HepG2 (cell line): ENCODE data around the gene CALML6. TPM values are rescaled to one million over a fixed set of nuclear protein-coding genes. Genes with fewer than 3 reads are reported as not detected.

Experiments used
- ATF7-NPFF ChIP-seq: sonication (generic); formaldehyde crosslinking; IDR thresholded peaks from 2 replicates; pipeline ENCODE4 v1.8.1; 2023; ENCODE audit warnings: mild to moderate bottlenecking, low read depth, missing genetic modification reagents, moderate library complexity
- CBX5 ChIP-seq: sonication (generic); formaldehyde crosslinking; IDR thresholded peaks from 2 replicates; pipeline ENCODE4 v1.4.0; 2020; ENCODE audit warnings: missing genetic modification reagents, borderline replicate concordance
- ELF1 ChIP-seq: sonication (generic); formaldehyde crosslinking; IDR thresholded peaks from 2 replicates; pipeline ENCODE4 v1.4.0; 2020; ENCODE audit warnings: missing genetic modification reagents
- FOSL1 ChIP-seq: sonication (generic); formaldehyde crosslinking; IDR thresholded peaks from 2 replicates; pipeline ENCODE4 v1.9.0; 2021; ENCODE audit warnings: missing genetic modification reagents, borderline replicate concordance
- ISX ChIP-seq: sonication (generic); formaldehyde crosslinking; conservative IDR thresholded peaks from 2 replicates; pipeline ENCODE4 v1.5.0; 2020; ENCODE audit warnings: missing genetic modification reagents
- RXRB ChIP-seq: IDR thresholded peaks from 2 replicates; pipeline ENCODE4 v1.6.1; 2016; ENCODE audit warnings: borderline replicate concordance, missing genetic modification reagents, missing compliant biosample characterization
- SMAD9 ChIP-seq: sonication (generic); formaldehyde crosslinking; IDR thresholded peaks from 2 replicates; pipeline ENCODE4 v1.5.1; 2020; ENCODE audit warnings: mild to moderate bottlenecking, missing genetic modification reagents
- TAF15 ChIP-seq: fragments of 200-400 bp; formaldehyde crosslinking; IDR thresholded peaks from one replicate; pipeline ENCODE4 v1.6.1; 2018; ENCODE audit warnings: mild to moderate bottlenecking, low read depth, low read length; ENCODE audit not compliant: poor library complexity, severe bottlenecking
- ZBTB8A ChIP-seq: sonication (generic); formaldehyde crosslinking; IDR thresholded peaks from 2 replicates; pipeline ENCODE4 v1.4.0; 2020; ENCODE audit warnings: mild to moderate bottlenecking, low read depth, missing genetic modification reagents, borderline replicate concordance
- ZFP90 ChIP-seq: sonication (generic); formaldehyde crosslinking; IDR thresholded peaks from 2 replicates; pipeline ENCODE4 v1.8.0; 2022; ENCODE audit warnings: missing genetic modification reagents, mild to moderate bottlenecking, inconsistent platforms, borderline replicate concordance
- ZNF33A ChIP-seq: sonication (generic); formaldehyde crosslinking; IDR thresholded peaks from 2 replicates; pipeline ENCODE4 v1.5.1; 2020; ENCODE audit warnings: missing genetic modification reagents, mild to moderate bottlenecking, moderate library complexity, borderline replicate concordance
- ZNF644 ChIP-seq: IDR thresholded peaks from 2 replicates; pipeline ENCODE4 v1.6.1; 2016; ENCODE audit warnings: low read depth
- ZNF772 ChIP-seq: sonication (generic); formaldehyde crosslinking; IDR thresholded peaks from 2 replicates; pipeline ENCODE4 v1.5.0; 2020; ENCODE audit warnings: mild to moderate bottlenecking, missing genetic modification reagents
- polyA plus RNA-seq, 8 experiments: library from polyadenylated mRNA; depleted of rRNA in 3 of 8; stranded (reverse) in 7 of 8; unstranded in 1 of 8; fragments of >200 nt; fragmentation: Illumina TruSeq in 4 of 8; extraction: Trizol in 4 of 8; gene quantifications; 2 replicates each; pipeline versions ENCODE4 v1.2.1 to v1.2.3, GENCODE V29; 2011 to 2016; ENCODE audit warnings: low read depth in 4 of 8, missing spikeins in 1 of 8, mixed read lengths in 1 of 8; ENCODE audit not compliant: insufficient read depth in 1 of 8
- total RNA-seq, 5 experiments: library from RNA; depleted of rRNA; stranded (reverse); fragments of >200 nt; fragmentation: Illumina TruSeq; extraction: Trizol; gene quantifications; 2 replicates each; pipeline ENCODE4 v1.2.3, GENCODE V29; 2016; ENCODE audit warnings: low read depth in 1 of 5
- TF ChIP-seq, protein P1 (sequence below): sonication (generic); formaldehyde crosslinking; IDR thresholded peaks from 2 replicates; pipeline ENCODE4 v1.4.0; 2020; ENCODE audit warnings: missing genetic modification reagents, borderline replicate concordance
- TF ChIP-seq, protein P2 (sequence below): sonication (generic); formaldehyde crosslinking; IDR thresholded peaks from 2 replicates; pipeline ENCODE4 v1.4.0; 2020; ENCODE audit warnings: missing genetic modification reagents
- TF ChIP-seq, protein P3 (sequence below): sonication (generic); formaldehyde crosslinking; IDR thresholded peaks from 2 replicates; pipeline ENCODE4 v1.8.1; 2023; ENCODE audit warnings: mild to moderate bottlenecking, missing genetic modification reagents
- TF ChIP-seq, protein P4 (sequence below): sonication (generic); formaldehyde crosslinking; IDR thresholded peaks from 2 replicates; pipeline ENCODE4; 2020; ENCODE audit warnings: missing genetic modification reagents, mild to moderate bottlenecking, borderline replicate concordance
- TF ChIP-seq, protein P5 (sequence below): sonication (generic); formaldehyde crosslinking; IDR thresholded peaks from 2 replicates; pipeline ENCODE4 v1.8.1; 2023; ENCODE audit warnings: missing genetic modification reagents, inconsistent platforms, borderline replicate concordance

CALML6 gene
- total and polyA plus RNA-seq, 2 of the 13 experiments (the other 11 are each of a cell fraction or from before 2014, with no cell fraction given) = 0.11 to 0.12 TPM

DNA sequence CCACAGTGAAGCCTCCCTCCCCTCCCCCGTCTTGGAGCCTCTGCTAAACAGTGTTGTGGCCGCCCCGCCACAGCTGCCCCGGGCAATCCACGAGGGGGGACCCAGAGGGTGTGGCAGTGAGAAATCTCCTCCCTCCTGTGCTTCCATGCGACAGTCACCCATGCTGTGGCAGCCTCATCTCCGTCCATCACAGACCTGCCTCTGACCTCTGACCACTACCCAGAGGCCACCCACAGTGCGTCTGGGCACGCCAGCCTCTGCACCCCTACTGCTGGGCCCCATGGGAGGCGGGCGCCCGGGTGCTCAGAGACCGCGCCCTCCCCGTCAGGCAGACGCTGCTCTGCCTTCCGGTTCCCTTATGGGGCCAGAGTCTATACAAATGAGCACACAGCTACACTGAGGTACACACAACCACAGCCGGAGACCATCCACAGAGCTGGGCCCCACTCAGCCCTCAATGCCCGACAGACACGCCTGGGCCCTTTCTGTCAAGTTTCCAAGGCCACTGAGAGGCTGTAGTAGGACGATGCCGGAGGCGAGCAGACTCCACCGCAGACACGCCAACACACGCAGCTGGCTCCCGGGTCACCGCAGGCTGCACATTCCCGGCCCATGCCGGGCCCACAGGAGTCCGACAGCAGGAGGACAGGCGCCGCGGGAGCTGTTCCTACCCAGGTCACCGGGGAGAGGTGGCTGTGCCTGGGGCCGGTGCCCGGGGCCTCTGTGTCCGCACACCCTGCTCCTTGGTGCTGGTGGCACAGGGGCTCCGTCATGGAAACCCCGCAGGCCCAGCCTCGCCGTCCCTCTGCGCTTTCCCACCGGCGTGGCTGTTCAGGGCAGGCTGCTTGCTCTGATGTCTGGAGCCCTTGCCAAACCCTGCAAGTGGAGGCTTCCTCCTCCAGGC, 27.9 kb downstream of the CALML6 start (continued):
- TF ChIP-seq ZNF772 (CRISPR knock-in tag) (peak; percentile 94; the same call in 1 of the 2 replicates), ELF1 (CRISPR knock-in tag) (peak; percentile 83), ISX (CRISPR knock-in tag) (no peak; the same call in 1 of the 2 replicates), ZNF644 (CRISPR knock-in tag) (no peak), RXRB (CRISPR knock-in tag) (peak; percentile 86; the same call in 1 of the 2 replicates), CBX5 (CRISPR knock-in tag) (peak; percentile 50; the same call in 1 of the 2 replicates), ZBTB8A (CRISPR knock-in tag) (no peak), ZNF33A (CRISPR knock-in tag) (no peak), SMAD9 (no peak), TAF15 (no peak), ZFP90 (CRISPR knock-in tag) (peak; percentile 60; the same call in 1 of the 2 replicates), ATF7-NPFF (CRISPR knock-in tag) (peak; percentile 71; the same call in 1 of the 2 replicates), FOSL1 (no peak)
- TF ChIP-seq, protein P1, sequence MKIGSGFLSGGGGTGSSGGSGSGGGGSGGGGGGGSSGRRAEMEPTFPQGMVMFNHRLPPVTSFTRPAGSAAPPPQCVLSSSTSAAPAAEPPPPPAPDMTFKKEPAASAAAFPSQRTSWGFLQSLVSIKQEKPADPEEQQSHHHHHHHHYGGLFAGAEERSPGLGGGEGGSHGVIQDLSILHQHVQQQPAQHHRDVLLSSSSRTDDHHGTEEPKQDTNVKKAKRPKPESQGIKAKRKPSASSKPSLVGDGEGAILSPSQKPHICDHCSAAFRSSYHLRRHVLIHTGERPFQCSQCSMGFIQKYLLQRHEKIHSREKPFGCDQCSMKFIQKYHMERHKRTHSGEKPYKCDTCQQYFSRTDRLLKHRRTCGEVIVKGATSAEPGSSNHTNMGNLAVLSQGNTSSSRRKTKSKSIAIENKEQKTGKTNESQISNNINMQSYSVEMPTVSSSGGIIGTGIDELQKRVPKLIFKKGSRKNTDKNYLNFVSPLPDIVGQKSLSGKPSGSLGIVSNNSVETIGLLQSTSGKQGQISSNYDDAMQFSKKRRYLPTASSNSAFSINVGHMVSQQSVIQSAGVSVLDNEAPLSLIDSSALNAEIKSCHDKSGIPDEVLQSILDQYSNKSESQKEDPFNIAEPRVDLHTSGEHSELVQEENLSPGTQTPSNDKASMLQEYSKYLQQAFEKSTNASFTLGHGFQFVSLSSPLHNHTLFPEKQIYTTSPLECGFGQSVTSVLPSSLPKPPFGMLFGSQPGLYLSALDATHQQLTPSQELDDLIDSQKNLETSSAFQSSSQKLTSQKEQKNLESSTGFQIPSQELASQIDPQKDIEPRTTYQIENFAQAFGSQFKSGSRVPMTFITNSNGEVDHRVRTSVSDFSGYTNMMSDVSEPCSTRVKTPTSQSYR (CRISPR knock-in tag) = peak; percentile 71; the same call in 1 of the 2 replicates
- TF ChIP-seq, protein P2, sequence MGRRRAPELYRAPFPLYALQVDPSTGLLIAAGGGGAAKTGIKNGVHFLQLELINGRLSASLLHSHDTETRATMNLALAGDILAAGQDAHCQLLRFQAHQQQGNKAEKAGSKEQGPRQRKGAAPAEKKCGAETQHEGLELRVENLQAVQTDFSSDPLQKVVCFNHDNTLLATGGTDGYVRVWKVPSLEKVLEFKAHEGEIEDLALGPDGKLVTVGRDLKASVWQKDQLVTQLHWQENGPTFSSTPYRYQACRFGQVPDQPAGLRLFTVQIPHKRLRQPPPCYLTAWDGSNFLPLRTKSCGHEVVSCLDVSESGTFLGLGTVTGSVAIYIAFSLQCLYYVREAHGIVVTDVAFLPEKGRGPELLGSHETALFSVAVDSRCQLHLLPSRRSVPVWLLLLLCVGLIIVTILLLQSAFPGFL (CRISPR knock-in tag) = 0 out of 2 replicates have a peak, but pooled peaks have one; percentile 25
- TF ChIP-seq, protein P3, sequence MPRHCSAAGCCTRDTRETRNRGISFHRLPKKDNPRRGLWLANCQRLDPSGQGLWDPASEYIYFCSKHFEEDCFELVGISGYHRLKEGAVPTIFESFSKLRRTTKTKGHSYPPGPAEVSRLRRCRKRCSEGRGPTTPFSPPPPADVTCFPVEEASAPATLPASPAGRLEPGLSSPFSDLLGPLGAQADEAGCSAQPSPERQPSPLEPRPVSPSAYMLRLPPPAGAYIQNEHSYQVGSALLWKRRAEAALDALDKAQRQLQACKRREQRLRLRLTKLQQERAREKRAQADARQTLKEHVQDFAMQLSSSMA (CRISPR knock-in tag) = no peak; the same call in 1 of the 2 replicates
- TF ChIP-seq, protein P4, sequence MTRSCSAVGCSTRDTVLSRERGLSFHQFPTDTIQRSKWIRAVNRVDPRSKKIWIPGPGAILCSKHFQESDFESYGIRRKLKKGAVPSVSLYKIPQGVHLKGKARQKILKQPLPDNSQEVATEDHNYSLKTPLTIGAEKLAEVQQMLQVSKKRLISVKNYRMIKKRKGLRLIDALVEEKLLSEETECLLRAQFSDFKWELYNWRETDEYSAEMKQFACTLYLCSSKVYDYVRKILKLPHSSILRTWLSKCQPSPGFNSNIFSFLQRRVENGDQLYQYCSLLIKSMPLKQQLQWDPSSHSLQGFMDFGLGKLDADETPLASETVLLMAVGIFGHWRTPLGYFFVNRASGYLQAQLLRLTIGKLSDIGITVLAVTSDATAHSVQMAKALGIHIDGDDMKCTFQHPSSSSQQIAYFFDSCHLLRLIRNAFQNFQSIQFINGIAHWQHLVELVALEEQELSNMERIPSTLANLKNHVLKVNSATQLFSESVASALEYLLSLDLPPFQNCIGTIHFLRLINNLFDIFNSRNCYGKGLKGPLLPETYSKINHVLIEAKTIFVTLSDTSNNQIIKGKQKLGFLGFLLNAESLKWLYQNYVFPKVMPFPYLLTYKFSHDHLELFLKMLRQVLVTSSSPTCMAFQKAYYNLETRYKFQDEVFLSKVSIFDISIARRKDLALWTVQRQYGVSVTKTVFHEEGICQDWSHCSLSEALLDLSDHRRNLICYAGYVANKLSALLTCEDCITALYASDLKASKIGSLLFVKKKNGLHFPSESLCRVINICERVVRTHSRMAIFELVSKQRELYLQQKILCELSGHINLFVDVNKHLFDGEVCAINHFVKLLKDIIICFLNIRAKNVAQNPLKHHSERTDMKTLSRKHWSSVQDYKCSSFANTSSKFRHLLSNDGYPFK (CRISPR knock-in tag) = no peak; the same call in 1 of the 2 replicates
- TF ChIP-seq, protein P5, sequence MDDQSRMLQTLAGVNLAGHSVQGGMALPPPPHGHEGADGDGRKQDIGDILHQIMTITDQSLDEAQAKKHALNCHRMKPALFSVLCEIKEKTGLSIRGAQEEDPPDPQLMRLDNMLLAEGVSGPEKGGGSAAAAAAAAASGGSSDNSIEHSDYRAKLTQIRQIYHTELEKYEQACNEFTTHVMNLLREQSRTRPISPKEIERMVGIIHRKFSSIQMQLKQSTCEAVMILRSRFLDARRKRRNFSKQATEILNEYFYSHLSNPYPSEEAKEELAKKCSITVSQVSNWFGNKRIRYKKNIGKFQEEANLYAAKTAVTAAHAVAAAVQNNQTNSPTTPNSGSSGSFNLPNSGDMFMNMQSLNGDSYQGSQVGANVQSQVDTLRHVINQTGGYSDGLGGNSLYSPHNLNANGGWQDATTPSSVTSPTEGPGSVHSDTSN (CRISPR knock-in tag) = no peak
